ENCODE data around the gene CDK2AP2. TPM values are rescaled to one million over a fixed set of nuclear protein-coding genes. Genes with fewer than 3 reads are reported as not detected.
A peak's percentile ranks its signal among the peaks of the same experiment; 100 is the strongest.
"Not testable (repeated sequence)": the region's sequence is repeated elsewhere in the genome, so short reads cannot be mapped to it uniquely, and the experiment has no call there.

The CDK2AP2 gene
- total RNA-seq, 4 donors from 2014 or later = 16.3 to 40.4 (median 27.8) TPM

DNA sequence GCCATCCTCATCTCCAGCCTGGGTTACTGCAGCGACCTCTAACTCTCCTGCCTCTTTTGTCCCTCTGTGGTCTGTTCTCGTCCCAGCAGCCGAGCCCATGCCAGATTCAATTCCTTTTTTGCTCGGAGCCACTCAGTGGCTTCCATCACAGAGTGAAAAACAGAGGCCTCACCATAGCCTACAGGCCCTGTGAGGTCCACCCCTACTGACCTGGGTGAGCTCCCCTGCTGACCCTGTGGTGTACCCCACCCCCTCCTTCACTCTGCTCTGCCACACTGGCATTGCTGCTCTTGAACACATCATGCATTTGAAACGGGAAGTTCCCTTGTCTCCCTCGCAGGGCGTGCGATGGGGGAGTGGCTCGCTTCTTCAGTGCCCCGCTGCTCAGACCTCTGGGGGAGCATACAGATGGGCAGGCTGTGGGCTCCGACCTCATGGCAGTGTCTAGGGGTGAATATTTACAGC is 23.1 kb downstream of the CDK2AP2 start:
- H3K4me3 ChIP-seq (ENCODE audit: low read depth, poor library complexity, severe bottlenecking) = no peak overlapping the region
- 71 to 78% methylated on average over 11 of the region's 11 CpGs for WGBS, 2 donors
- no peak for DNase-seq (ENCODE audit: low spot score in 2 of 2)
- intact Hi-C loops (cut with DNase I; ENCODE audit: low total_unique reads) = no loop called here
- TF ChIP-seq, protein P1, sequence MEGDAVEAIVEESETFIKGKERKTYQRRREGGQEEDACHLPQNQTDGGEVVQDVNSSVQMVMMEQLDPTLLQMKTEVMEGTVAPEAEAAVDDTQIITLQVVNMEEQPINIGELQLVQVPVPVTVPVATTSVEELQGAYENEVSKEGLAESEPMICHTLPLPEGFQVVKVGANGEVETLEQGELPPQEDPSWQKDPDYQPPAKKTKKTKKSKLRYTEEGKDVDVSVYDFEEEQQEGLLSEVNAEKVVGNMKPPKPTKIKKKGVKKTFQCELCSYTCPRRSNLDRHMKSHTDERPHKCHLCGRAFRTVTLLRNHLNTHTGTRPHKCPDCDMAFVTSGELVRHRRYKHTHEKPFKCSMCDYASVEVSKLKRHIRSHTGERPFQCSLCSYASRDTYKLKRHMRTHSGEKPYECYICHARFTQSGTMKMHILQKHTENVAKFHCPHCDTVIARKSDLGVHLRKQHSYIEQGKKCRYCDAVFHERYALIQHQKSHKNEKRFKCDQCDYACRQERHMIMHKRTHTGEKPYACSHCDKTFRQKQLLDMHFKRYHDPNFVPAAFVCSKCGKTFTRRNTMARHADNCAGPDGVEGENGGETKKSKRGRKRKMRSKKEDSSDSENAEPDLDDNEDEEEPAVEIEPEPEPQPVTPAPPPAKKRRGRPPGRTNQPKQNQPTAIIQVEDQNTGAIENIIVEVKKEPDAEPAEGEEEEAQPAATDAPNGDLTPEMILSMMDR (IDR thresholded peaks at IDR 0.05) = no peak
- no peak for TF ChIP-seq POLR2A (IDR thresholded peaks at IDR 0.05)

DNA sequence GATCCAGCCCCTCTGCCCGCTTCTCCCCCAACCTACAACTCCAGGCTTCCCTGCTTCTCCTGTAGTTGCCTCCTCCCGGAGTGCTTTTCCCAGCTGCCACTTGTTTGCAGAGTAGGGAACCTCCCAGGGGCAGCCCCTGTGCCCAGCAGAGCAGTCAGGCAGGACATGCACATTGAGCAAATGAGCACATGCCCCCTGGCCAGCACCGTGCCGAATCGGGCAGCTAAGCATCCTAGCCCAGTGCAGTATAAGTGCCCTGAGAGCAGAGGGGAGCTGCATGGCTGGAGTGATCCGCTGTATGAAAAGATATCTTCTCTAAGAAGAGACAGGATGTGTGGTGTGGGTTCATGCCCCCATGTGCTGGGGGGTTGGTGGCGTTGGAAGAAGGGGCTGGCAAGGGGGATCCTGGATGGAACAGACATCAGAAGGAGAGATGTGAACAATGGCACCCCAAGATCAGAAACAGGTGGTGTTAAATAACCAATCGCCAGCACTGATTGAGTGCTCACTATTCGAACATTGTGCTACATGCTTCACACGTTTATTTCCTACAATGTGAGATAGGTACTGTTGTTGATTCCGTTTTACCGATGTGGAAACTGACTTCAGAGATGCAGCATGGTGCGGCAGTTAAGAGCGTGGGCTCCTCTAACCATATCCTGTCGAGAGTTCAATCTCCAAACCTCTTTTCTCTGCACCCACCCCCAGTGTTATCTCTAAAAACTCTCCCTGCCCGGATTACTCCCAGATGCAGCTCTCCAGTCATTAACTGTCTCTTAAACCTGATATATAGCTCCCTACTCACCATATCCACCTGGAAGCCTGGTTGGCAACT is 23.9 kb downstream of the CDK2AP2 start:
- DNase-seq (ENCODE audit: low spot score in 2 of 2) = no peak
- intact Hi-C loops (cut with DNase I; ENCODE audit: low total_unique reads) = no loop called here
- 83 to 85% methylated on average over 16 of the region's 16 CpGs for WGBS, 2 donors
- TF ChIP-seq, protein P1 (IDR thresholded peaks at IDR 0.05) = no peak
- TF ChIP-seq POLR2A (IDR thresholded peaks at IDR 0.05) = no peak
- no peak overlapping the region for H3K4me3 ChIP-seq (ENCODE audit: low read depth, poor library complexity, severe bottlenecking)

DNA sequence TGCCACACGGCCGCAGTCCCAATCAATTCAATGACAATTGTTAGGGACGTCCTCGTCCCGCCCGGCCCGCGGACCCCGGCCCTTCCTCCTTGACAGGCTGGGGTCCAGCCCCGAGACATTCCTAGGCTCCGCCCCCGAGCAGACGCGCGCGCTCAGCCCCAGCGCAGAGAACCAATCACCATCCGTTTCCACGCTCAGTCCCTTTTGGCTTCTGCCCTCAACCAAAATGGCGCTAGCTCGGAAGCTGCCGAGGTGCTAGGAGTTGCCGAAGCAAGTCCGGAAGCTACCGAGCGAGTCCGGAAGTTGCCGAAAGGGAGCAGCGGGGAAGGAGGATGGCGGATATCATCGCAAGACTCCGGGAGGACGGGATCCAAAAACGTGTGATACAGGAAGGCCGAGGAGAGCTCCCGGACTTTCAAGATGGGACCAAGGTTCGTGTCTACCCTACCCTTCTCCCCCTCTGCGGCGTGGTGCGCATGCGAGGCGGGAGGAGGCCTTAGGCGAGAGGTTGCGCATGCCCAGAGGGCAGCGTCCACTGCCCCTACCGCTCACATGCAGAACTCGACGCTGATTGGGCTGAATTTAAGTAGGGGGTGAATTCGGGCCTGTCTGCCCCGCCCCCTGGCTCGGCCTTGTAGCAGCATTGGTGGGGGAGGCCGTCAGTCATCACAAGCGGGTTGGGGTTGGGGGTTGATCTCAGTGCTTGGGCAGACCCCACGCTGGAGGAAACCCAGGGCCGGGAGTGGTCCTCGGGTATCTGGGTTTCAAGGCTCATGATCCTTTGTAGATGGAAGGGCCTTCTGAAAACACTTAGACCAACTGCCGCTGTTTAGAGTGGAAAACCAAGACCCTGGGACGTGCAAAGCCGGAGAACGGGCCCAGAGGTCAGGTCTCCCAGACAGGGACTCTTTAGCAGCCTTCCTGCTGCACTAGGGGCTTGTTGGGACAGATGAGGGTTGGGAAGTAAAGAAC is 24.8 kb downstream of the CDK2AP2 start, which contains the start of gene AIP:
AIP (plus strand) TSS at position 200 of the 972 bp plus-strand sequence; CDS start at position 333, 133 bp downstream.
- intact Hi-C loops (cut with DNase I; ENCODE audit: low total_unique reads) = no loop called here
- peak within 1 kb of the TSS; percentile 26 for H3K4me3 ChIP-seq (ENCODE audit: low read depth, poor library complexity, severe bottlenecking)
- 10 to 12% methylated on average over 46 to 59 of the region's 60 CpGs for WGBS, 2 donors
- DNase-seq (ENCODE audit: low spot score in 2 of 2) = peak; percentile 98 to 99
- TF ChIP-seq POLR2A (IDR thresholded peaks at IDR 0.05) = peak in 1 of 2 donors; percentile 6
- TF ChIP-seq, protein P1 (IDR thresholded peaks at IDR 0.05) = no peak

DNA sequence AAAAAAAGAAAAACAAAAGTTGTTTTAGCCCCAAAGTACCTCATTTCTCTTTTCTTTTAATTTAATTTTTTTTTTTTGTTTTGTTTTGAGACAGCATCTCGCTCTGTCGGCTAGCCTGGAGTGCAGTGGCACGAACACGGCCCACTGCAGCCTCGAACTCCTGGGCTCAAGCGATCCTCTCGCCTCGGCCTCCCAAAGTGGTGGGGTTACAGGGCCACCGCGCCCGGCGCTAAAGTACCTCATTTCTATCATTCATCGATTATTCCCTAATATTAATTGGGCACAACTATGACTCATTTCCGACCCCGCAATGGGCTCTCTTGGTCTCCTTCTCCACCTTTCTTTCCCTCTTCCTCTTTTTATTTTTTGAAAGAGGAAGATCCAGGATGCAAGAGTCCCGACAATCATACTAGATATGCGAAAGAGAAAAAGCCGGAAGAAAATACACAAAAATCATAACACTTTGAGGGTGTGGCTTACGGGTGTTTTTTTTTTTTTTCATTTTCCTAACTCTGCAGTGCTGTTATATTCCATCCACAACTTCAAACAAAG is 25.6 kb downstream of the CDK2AP2 start:
- H3K4me3 ChIP-seq (ENCODE audit: low read depth, poor library complexity, severe bottlenecking) = no peak overlapping the region
- intact Hi-C loops (cut with DNase I; ENCODE audit: low total_unique reads) = no loop called here
- DNase-seq (ENCODE audit: low spot score in 2 of 2) = no peak
- no peak for TF ChIP-seq POLR2A (IDR thresholded peaks at IDR 0.05)
- TF ChIP-seq, protein P1 (IDR thresholded peaks at IDR 0.05) = no peak
- WGBS, 2 donors = 31 to 45% methylated on average over 19 of the region's 19 CpGs

DNA sequence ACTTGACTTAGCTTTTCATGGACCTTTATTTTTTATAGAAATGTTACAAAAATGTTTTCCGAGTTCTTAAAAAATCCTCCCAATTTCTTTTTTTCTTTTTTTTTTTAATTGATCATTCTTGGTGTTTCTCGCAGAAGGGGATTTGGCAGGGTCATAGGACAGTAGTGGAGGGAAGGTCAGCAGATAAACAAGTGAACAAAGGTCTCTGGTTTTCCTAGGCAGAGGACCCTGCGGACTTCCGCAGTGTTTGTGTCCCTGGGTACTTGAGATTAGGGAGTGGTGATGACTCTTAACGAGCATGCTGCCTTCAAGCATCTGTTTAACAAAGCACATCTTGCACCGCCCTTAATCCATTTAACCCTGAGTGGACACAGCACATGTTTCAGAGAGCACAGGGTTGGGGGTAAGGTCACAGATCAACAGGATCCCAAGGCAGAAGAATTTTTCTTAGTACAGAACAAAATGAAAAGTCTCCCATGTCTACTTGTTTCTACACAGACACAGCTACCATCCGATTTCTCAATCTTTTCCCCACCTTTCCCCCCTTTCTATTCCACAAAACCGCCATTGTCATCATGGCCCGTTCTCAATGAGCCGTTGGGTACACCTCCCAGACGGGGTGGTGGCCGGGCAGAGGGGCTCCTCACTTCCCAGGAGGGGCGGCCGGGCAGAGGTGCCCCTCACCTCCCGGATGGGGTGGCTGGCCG is 30.5 kb downstream of the CDK2AP2 start:
- 76 to 78% methylated on average over 15 of the region's 16 CpGs for WGBS, 2 donors
- DNase-seq (ENCODE audit: low spot score in 2 of 2); intact Hi-C loops (cut with DNase I; ENCODE audit: low total_unique reads); H3K4me3 ChIP-seq (ENCODE audit: low read depth, poor library complexity, severe bottlenecking): not testable (repeated sequence)

DNA sequence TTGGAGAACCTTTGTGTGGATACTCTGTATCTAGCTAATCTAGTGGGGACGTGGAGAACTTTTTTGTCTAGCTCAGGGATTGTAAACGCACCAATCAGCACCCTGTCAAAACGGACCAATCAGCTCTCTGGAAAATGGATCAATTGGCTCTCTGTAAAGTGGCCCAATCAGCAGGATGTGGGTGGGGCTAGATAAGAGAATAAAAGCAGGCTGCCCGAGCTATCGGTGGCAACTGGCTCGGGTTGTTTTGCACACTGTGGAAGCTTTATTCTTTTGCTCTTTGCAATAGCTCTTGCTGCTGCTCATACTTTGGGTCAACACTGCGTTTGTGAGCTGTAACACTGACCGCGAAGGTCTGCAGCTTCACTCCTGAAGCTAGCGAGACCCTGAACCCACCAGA is 31.3 kb downstream of the CDK2AP2 start:
- intact Hi-C loops (cut with DNase I; ENCODE audit: low total_unique reads); DNase-seq (ENCODE audit: low spot score in 2 of 2); H3K4me3 ChIP-seq (ENCODE audit: low read depth, poor library complexity, severe bottlenecking): not testable (repeated sequence)
- WGBS, 2 donors = 82 to 88% methylated on average over 10 of the region's 10 CpGs
